Ishikawa (cell line): ENCODE results near the gene DUSP22.

ENCODE experiments used
- CEBPB ChIP-seq: IDR thresholded peaks from 2 replicates; pipeline ENCODE4 v1.6.1; 2012
- CREB1 ChIP-seq: IDR thresholded peaks from 2 replicates; pipeline ENCODE4 v1.6.1; 2012; ENCODE audit warnings: low read depth
- EGR1 ChIP-seq: IDR thresholded peaks from 2 replicates; pipeline ENCODE4 v1.6.1; 2012
- EP300 ChIP-seq: IDR thresholded peaks from 2 replicates; pipeline ENCODE4 v1.6.1; 2012; ENCODE audit warnings: borderline replicate concordance
- FOXM1 ChIP-seq: IDR thresholded peaks from 2 replicates; pipeline ENCODE4 v1.6.1; 2012; ENCODE audit warnings: low read depth, borderline replicate concordance
- NFIC ChIP-seq: IDR thresholded peaks from 2 replicates; pipeline ENCODE4 v1.6.1; 2012
- RAD21 ChIP-seq: IDR thresholded peaks from 2 replicates; pipeline ENCODE4 v1.6.1; 2012; ENCODE audit warnings: low read depth
- REST ChIP-seq: IDR thresholded peaks from 2 replicates; pipeline ENCODE4 v1.6.1; 2012; ENCODE audit warnings: low read depth, mild to moderate bottlenecking
- TAF1 ChIP-seq: IDR thresholded peaks from 2 replicates; pipeline ENCODE4 v1.6.1; 2012; ENCODE audit warnings: low read depth, mild to moderate bottlenecking
- TCF12 ChIP-seq: IDR thresholded peaks from 2 replicates; pipeline ENCODE4 v1.6.1; 2012; ENCODE audit warnings: low read depth
- TEAD4 ChIP-seq: IDR thresholded peaks from 2 replicates; pipeline ENCODE4 v1.6.1; 2012
- YY1 ChIP-seq: IDR thresholded peaks from 2 replicates; pipeline ENCODE4 v1.6.1; 2012; ENCODE audit warnings: low read depth
- ZBTB7A ChIP-seq: IDR thresholded peaks from 2 replicates; pipeline ENCODE4 v1.6.1; 2012; ENCODE audit warnings: low read depth
- TF ChIP-seq, protein P1 (sequence below): IDR thresholded peaks from 2 replicates; pipeline ENCODE4 v1.6.1; 2012
- TF ChIP-seq, protein P2 (sequence below): IDR thresholded peaks from 2 replicates; pipeline ENCODE4 v1.6.1; 2012

The DUSP22 gene

GRCh38 chr6:333379-334002 lies 41.2 kb downstream of the DUSP22 start:
- TF ChIP-seq ZBTB7A (no peak), TAF1 (no peak), EP300 (no peak), RAD21 (no peak), TEAD4 (no peak), YY1 (no peak)
- TF ChIP-seq, protein P1, sequence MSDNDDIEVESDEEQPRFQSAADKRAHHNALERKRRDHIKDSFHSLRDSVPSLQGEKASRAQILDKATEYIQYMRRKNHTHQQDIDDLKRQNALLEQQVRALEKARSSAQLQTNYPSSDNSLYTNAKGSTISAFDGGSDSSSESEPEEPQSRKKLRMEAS: no peak

GRCh38 chr6:334536-335510 lies 42.5 kb downstream of the DUSP22 start:
- TF ChIP-seq TCF12 (no peak), RAD21 (no peak), EGR1 (no peak), NFIC (no peak), CREB1 (no peak), YY1 (no peak), CEBPB (no peak), REST (no peak), TAF1 (no peak), ZBTB7A (no peak), EP300 (no peak), FOXM1 (no peak)
- TF ChIP-seq, protein P1: no peak
- TF ChIP-seq, protein P2, sequence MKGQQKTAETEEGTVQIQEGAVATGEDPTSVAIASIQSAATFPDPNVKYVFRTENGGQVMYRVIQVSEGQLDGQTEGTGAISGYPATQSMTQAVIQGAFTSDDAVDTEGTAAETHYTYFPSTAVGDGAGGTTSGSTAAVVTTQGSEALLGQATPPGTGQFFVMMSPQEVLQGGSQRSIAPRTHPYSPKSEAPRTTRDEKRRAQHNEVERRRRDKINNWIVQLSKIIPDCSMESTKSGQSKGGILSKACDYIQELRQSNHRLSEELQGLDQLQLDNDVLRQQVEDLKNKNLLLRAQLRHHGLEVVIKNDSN: no peak

- TF ChIP-seq, protein P2: no peak
- TF ChIP-seq NFIC (no peak), TEAD4 (no peak), TCF12 (no peak), ZBTB7A (no peak)
Measured at GRCh38 chr6:335572-335971, 43.3 kb downstream of the DUSP22 start.

- TF ChIP-seq ZBTB7A (no peak), RAD21 (no peak), REST (no peak), FOXM1 (no peak), CREB1 (no peak), TEAD4 (no peak)
Measured at GRCh38 chr6:336159-337114, 44.1 kb downstream of the DUSP22 start.

GRCh38 chr6:337805-338368 lies 45.6 kb downstream of the DUSP22 start:
- TF ChIP-seq NFIC: no peak
- no peak for TF ChIP-seq TAF1
- TF ChIP-seq YY1: no peak
- no peak for TF ChIP-seq FOXM1
- TF ChIP-seq ZBTB7A: no peak
- TF ChIP-seq, protein P1: no peak
- TF ChIP-seq CEBPB: no peak
- no peak for TF ChIP-seq EGR1
- no peak for TF ChIP-seq EP300
- TF ChIP-seq, protein P2: no peak
- TF ChIP-seq CREB1: no peak
- no peak for TF ChIP-seq REST
- no peak for TF ChIP-seq RAD21
- TF ChIP-seq TEAD4: no peak
